G401.6 (cell line): Measurements from ENCODE around the gene GALNT12.

Experiments used
- FAIRE-seq: peaks from 2 replicates; lab custom pipeline; 2012; peaks lifted over from hg19 to GRCh38; lab: Jason Lieb, UNC

GALNT12 gene

DNA sequence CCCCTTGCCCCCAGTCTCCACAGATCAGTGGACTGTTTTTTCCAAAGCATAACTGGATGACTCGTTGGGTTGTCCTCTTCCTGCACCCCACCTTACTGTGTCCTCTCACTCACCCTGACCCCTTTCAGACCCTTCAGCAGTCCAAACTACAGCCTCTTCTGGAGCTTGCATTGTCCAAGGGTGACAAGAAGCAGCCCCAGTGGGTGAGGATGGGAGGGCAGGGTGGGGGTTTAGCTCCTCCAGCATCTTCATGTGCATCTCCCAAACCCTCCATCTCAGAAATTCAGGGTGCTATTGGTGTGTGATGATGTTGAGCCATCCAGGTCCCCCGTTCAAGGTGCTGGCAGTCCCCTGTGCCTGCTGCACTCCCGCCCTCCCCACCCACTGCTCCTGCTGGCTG lies 73.9 kb downstream of the GALNT12 start:
- FAIRE-seq, result no peak

DNA sequence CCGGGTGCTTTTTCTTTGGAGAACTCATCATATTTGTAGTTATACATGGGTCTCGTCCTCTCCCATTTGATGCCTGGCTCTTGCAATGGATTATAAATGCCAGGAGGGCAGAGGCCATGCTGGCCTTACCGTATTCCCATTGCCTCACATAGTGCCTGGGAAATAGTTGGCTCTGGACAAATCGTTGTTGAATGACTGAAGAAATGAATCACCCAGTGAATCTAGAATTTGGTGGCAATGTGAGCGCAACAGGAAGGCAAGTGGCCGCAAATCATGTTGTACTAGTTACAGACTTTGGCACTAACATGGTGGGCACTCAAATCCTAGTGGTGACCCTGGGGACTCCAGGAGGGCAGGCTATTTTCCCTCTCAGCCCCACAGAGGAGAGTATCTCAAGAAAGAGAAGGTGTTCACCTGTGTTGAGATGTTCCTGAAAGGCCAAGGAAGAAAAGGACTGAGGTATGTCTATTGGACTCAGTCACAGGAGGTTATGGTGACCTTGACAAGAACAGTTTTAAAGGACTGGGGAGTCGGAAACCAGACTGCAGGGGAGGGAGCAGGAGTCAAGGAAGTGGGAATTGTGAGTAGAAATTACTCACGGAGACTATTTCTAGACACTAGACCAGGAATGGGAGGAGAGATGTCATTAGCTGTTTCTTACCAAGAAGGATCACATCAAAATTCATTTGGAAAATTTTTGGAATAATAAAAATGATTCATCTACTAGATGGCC lies 74.5 kb downstream of the GALNT12 start:
- no peak for FAIRE-seq

DNA sequence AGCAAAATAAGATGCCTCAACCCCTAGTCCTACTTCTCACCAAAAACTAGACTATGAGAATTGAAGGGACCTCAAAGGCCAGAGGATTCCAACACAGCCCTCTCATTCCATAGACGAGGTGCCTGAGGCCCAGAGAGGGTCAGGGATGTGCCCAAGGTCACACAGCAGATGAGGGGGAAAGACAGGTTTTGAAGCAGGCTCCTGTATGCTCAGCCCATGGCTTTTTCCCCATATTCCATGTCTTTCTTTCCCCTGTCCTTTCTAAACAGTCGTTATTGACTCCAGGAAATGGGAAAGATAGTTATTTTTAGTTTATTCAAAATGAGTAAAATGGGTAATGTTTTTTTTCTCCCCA lies 75.1 kb downstream of the GALNT12 start:
- no peak for FAIRE-seq

DNA sequence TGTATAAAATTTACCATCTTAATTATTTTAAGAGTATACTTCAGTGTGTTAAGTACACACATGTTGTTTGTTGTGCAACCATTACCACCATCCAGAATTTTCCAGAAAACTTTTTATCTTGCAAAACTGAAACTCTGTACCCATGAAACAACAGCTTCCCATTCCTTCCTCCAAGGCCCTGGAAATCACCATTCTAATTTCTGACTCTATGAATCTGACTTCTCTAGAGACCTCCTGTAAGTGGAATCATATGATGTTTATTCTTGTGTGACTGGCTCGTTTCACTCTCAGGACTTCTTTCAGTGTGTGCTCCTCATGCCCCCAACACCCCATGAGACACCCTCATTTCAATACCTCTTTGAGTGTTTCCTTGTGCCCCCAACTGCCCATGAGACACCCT lies 75.8 kb downstream of the GALNT12 start:
- no peak for FAIRE-seq

DNA sequence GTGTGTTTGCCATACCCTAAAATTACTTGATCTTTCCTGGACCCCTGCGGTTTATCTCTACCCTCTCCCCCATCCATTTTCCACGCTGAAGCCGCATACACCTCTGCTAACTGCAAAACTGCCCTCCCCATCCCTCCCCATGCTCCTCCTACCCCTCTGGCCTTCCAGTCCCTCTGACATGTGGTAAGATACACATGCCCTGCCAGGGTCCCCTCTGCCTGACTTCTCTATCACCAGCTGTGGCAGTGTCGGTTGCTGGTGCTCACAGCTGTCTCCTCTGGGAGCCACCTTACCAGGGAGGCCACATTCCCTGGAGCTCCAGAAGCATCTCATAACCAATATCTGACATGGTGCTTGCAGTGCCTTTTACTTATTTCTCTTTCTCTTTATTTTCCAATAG lies 77.4 kb downstream of the GALNT12 start:
- no peak for FAIRE-seq

DNA sequence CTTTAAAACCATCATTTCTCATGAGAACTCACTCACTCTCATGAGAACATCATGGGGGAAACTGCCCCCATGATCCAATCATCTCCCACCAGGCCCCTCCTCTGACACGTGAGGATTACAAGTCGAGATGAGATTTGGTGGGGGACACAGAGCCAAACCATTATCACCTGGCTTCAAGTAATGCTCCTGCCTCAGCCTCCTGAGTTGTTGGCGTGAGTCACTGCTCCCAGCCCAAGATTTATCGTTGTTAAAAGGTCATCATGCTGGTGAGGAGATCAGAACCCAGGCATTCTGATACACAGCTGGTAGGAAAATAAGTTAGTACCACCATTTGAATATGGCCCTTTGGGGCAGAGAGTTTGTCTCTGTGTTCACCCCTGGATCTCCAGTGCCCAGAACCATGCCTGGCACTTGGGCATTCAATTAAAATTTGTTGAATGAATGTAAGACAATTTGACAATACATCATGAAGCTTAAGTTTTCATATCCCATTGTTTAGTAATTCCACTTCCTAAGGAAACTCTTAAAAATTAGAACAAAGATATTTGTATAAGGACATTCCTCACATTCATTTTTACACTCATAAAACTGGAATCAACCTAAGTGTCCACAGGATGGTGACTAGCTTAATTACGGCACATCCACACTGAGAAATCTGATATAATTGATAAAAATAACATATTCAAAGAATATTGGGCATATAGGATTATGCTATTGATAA lies 78.3 kb downstream of the GALNT12 start:
- FAIRE-seq, result no peak

DNA sequence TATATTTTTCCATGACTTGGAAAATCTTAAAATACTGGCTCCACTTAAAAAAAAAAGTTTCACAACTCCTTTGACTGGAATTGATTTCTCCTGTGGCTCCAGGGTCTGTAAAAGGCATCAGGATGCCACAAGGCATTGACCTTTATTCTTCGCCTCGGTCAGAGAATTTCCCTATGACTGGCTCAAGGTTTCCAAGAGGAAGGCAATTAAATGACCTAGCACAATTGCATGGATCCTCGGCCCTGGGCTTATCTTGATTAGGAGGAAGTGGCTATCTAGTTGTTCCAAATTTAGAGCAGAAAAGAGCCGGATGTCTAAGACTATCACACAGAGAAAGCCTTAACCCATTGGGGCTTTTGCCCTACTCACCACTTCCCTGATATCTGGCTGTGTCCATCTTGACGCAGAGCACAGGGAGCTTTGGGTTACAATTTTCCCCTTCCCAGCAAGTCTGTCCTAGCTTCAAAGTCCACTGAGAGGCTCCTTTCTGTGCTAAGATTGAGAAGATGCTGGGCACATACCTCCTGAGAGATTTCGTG lies 79.3 kb downstream of the GALNT12 start:
- no peak for FAIRE-seq

DNA sequence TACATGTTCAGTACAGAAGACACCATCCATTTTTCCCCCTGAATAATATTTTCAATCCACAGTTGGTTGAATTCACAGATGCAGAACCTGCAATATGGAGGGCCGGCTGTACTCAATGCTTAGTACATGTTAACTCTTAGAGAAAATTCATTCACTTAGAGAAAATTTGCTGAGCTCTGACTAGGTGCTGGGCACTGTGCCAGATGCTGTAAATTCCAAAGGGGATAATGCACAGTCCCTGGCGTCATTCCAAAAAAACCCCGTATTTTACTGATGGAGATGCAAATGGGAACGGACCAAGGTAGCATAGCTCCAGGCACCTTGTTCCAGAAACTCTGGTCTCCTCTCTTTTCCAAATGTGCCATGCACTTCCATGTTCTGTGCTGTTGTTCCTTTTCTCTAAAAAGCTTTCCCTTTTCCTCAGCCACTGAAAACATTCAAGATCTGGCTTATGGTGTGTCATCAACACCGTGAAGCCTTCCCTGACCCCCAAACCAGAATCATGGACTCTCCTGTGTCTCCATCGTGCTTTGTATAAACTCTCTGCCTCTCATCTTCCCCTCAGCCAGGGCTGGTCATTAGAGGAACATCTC lies 80.5 kb downstream of the GALNT12 start:
- no peak for FAIRE-seq

DNA sequence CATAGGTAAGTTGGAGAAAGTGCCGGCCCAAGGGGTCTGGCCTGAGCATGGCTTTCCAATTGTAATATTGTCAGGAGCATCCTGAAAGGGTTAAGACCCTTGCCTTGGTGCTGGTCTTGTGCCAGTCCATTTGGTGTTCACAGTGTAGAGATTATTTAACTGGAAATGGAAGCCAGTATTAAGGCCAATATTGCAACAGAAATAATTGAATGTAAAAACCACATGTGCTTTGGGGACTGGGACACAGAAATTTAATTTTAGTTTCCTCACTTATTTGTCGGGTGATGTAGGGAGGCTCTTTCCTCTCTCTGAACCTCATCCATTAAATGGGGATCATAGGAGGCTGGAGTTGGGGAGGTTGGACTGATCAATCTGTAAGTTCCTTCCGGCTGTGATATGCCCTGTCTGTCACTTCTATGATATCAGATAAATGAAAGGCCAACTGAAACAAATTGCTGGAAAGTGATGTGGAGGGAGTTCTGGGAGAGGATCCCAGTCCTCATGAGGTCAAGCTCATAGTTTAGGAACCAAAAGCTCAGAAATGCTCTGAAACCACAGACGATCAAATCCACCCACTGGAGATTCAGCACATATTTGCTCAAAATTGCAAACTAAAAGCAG lies 81.4 kb downstream of the GALNT12 start:
- no peak for FAIRE-seq

DNA sequence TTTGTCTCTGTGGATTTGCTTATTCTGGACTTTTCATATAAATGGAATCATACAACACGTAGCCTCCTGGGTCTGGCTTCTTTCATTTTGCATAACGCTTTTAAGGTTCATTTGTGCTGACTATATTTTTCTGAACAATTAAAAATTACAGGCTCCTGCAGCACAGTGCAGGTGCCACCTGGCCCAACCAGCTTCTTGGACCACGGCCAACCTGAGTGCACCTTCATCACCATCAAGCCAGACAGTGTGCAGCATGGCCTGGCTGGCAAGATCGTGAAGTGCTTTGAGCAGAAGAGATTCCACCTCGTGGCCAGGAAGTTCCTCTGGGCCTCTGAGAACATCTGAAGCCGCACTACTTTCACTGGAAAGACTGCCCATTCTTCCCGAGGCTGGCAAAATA lies 82.8 kb downstream of the GALNT12 start:
- FAIRE-seq, result no peak

DNA sequence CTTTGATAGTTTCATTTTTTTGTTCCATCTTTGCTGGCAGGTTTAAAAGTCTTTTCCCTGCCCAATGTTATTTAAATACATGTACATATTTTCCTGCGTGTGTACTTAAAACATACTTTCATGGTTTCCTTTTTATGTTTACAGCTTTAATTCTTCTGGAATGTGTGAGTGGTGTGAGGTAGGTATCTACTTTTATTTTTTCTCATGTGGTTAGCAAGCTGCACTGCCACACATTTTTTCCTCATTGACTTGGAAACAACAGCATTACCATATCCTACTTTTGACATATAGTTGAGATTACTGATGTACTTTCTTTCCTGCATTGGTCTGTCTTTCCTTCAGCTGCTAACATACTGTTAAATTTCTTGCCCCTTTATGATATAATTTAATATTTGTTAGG lies 84.8 kb downstream of the GALNT12 start:
- no peak for FAIRE-seq

DNA sequence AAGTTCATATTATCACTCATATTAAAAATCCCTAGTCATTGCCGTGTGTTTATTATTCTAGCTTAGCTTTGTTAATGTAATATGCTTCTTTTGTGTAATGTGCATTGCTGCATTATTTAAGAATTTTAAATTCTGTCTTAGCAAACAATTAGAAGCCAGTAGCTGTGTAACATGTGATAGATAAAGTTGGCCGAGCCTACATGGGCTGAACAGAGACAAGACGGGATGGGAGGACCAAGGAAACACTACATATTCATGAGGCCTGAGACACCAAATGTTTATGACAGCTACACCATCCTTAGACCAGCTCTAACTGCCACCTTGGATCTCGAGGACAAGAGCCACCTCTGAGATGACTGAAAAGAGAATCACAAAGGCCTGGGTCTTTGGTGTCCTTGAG lies 85.2 kb downstream of the GALNT12 start:
- no peak for FAIRE-seq

DNA sequence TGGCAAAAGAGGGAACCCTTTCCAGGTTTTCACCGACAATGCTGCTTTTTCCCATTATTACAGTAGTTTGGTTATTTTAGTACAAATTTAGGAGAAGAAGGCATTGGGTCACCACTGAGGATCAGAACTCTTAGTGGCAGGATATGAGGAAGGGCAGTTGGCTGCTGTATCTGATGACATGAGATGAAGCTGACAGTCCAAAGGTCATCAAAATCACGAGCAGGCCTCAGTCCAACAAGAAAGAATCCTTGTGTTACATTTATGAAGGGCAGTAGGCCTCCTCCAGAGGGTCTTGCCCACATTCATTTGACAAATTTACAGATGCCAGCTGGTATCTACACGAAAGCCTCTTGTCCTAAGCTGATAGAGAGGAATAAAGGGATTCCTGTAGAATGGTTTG lies 86.7 kb downstream of the GALNT12 start:
- no peak for FAIRE-seq

DNA sequence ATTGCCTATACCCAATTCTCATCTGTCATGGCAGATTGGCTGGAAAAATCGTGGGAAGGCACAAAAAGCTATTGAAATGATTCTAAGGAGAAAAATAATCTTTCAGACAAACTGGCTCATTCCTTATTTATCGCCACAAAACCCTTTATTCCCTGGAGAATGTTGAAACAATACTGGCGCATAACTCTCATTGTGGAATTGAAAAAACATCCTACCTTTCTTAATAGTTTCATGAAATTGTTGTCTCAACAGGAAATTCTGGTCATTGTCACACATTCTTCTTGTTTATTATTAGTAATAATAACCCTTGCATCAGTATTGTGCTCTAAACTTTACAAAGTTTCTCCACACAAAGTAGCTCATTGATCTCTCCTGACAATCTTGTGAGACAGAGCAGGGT lies 87.3 kb downstream of the GALNT12 start:
- no peak for FAIRE-seq

DNA sequence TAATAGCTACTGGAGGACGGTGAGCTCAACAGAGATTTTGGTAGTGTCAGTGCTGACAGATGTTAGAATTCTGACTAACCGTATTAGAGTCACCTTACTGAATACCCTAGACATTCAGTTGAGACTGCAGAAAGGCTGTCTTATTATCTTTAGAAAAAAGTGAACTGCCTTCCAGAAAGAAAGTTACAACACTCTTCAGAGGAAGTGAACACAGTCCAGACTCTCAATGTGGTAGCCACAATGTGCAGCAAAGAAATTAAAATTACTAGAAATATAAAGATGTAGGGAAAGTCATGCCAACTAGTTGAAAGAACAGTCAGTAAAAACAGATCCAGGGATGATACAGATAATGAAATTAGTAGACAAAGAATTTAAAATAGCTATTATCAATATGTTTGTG lies 89.2 kb downstream of the GALNT12 start:
- no peak for FAIRE-seq

DNA sequence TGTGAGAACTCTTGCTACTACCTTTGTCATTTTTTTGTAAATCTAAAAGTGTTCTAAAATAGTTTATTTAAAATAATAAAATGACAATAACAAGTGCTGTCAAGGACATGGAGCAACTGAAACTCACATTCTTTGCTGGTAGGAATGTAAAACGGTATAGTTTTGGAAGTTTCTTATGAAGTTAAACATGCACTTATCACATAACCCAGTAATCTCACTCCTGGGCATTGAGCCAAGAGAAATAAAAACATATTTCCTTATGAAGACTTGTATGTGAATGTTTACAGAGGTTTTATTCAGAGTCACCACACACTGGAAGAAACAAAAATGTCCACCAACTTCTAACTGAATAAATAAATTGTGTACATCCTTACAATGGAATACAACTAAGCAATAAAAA lies 90.3 kb downstream of the GALNT12 start:
- FAIRE-seq, result no peak

DNA sequence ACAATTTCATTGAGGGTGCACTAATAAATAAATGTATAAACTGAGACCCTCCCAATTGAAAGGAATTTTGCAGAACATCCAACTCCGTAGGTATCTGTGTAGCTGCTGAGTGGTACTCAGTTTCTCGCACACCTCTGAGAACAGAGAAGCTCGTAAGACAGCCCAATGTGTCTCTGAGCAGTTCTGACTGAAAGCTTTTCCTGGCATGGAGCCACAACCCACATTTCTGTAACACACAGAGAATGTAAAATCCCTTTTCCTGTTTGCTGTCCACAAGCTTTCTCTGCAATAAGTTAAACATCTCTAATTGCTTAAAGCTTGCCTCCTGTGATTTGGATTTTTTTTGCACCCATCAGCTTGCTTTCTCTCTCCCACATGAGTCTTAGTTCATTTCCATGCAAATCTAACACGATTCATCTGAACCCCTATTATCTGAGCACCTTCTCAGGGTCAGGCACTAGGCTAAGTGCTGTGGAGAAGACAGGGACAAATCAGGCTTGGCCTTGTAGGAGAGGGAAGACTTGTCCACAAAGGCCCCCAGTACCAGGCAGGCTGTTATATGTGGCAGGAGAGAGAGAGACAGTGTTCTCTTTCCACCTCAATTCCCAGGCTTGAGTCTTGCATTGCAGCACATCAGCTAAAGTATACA lies 92.1 kb downstream of the GALNT12 start:
- FAIRE-seq, result no peak
